HepG2 (cell line): ENCODE measurements around the gene GGNBP2. TPM values are rescaled to one million over a fixed set of nuclear protein-coding genes. Genes with fewer than 3 reads are reported as not detected.

Source experiments
- ATAC-seq: fragments of 200-7000 bp; cut with Tn5 transposase; 3 replicates; pipeline ENCODE4 v1.9.1; 2020; ENCODE audit warnings: mild to moderate bottlenecking, moderate library complexity
- BruUV-seq: library from RNA; stranded (reverse); fragments of 400-500 nt; replicated peaks from 2 replicates; lab custom pipeline; 2021; lab: Mats Ljungman, UMichigan
- CTCF ChIA-PET: fragments of 300-600 bp; formaldehyde crosslinking; extraction: SDS; loops from one replicate; lab custom pipeline; 2021; ENCODE audit warnings: low total read pairs, inconsistent platforms, low intra/inter-chr PET ratio; lab: Yijun Ruan, JAX
- POLR2A ChIA-PET: fragments of 350-600 bp; sonication (Branson Sonifier 250); formaldehyde crosslinking; loops from one replicate; lab custom pipeline; 2020; ENCODE audit warnings: antibody characterized with exemption, inconsistent platforms; lab: Yijun Ruan, JAX
- DNase-seq: peaks from one replicate; pipeline ENCODE4 v3.0.0-alpha.2; 2015; ENCODE audit warnings: low spot score
- FAIRE-seq: peaks from 3 replicates; lab custom pipeline; 2011; peaks lifted over from hg19 to GRCh38; lab: Jason Lieb, UNC
- H2AFZ ChIP-seq: one replicate; pipeline ENCODE4 v1.6.1; 2011; ENCODE audit warnings: low read length, inconsistent platforms
- H3K27ac ChIP-seq: fragments of 300-600 bp; 3 replicates; pipeline ENCODE4 v1.8.0; 2011; ENCODE audit warnings: mixed run types, mild to moderate bottlenecking, mixed read lengths, low read length, inconsistent platforms; ENCODE audit not compliant: insufficient read depth; ENCODE audit errors: extremely low read length
- H3K27me3 ChIP-seq, 2 experiments: fragments of 200-600 bp in 1 of 2; 2 replicates in 1 of 2; 3 replicates in 1 of 2; pipeline versions ENCODE4 v1.6.0 to v1.8.0; 2011; ENCODE audit warnings: low read length in 2 of 2, mild to moderate bottlenecking in 2 of 2, moderate library complexity in 2 of 2, inconsistent platforms in 1 of 2; ENCODE audit not compliant: insufficient read depth in 2 of 2, control insufficient read depth in 1 of 2
- H3K36me3 ChIP-seq, 2 experiments: fragments of 200-600 bp in 1 of 2; replicated peaks in 1 of 2; 2 replicates in 1 of 2; 3 replicates in 1 of 2; pipeline versions ENCODE4 v1.5.1 to v1.8.0; 2011; ENCODE audit warnings: low read length in 2 of 2, inconsistent platforms in 1 of 2; ENCODE audit not compliant: insufficient read depth in 2 of 2, control insufficient read depth in 1 of 2
- H3K4me1 ChIP-seq: 2 replicates; pipeline ENCODE4 v1.5.1; 2012; ENCODE audit warnings: low read length, inconsistent platforms; ENCODE audit not compliant: insufficient read depth
- H3K4me2 ChIP-seq: 2 replicates; pipeline ENCODE4 v1.6.0; 2011; ENCODE audit warnings: low read depth, low read length, inconsistent platforms
- H3K4me3 ChIP-seq, 3 experiments: fragments of 200-600 bp in 1 of 3; sonication (generic), shearing (Covaris generic) in 1 of 3; replicated peaks in 1 of 3; 2 replicates each; pipeline ENCODE4 v1.5.1; 2011 to 2016; ENCODE audit warnings: low read length in 3 of 3, inconsistent platforms in 2 of 3, low read depth in 2 of 3, mild to moderate bottlenecking in 2 of 3, control low read depth in 1 of 3, mixed read lengths in 1 of 3; ENCODE audit not compliant: insufficient read depth in 1 of 3
- H3K79me2 ChIP-seq: one replicate; pipeline ENCODE4 v1.6.1; 2011; ENCODE audit warnings: low read length, inconsistent platforms; ENCODE audit not compliant: insufficient read depth
- H3K9ac ChIP-seq: 2 replicates; pipeline ENCODE4 v1.6.0; 2011; ENCODE audit warnings: mild to moderate bottlenecking, low read depth, low read length, inconsistent platforms; ENCODE audit not compliant: insufficient read depth
- H3K9me3 ChIP-seq: 2 replicates; pipeline ENCODE4 v1.5.1; 2012; ENCODE audit warnings: mild to moderate bottlenecking, low read length
- H4K20me1 ChIP-seq: 2 replicates; pipeline ENCODE4 v1.6.0; 2011; ENCODE audit warnings: inconsistent platforms, mild to moderate bottlenecking, low read length, moderate library complexity; ENCODE audit not compliant: insufficient read depth
- FOXK2 ChIP-seq: fragments of 450-650 bp; IDR thresholded peaks from 2 replicates; pipeline ENCODE4 v1.6.1; 2016
- KAT2B ChIP-seq: fragments of 150-350 bp; IDR thresholded peaks from 2 replicates; pipeline ENCODE4 v1.6.1; 2014; ENCODE audit warnings: low read depth, low read length, borderline replicate concordance
- ZNF124 ChIP-seq: sonication (generic); formaldehyde crosslinking; IDR thresholded peaks from 2 replicates; pipeline ENCODE4 v1.4.0; 2020; ENCODE audit warnings: missing genetic modification reagents
- ZNF382 ChIP-seq: sonication (generic); formaldehyde crosslinking; IDR thresholded peaks from 2 replicates; pipeline ENCODE4 v1.5.0; 2020; ENCODE audit warnings: missing genetic modification reagents, mild to moderate bottlenecking, borderline replicate concordance
- ZSCAN25 ChIP-seq: sonication (generic); formaldehyde crosslinking; IDR thresholded peaks from 2 replicates; pipeline ENCODE4 v1.8.0; 2022; ENCODE audit warnings: mild to moderate bottlenecking, missing genetic modification reagents
- WGBS: methylation state at CpG from one replicate; pipeline ENCODE4 v1.1.6; 2017; ENCODE audit warnings: low lambda C conversion rate; 5-methylcytosine and 5-hydroxymethylcytosine counted together
- in situ Hi-C: cut with HindIII; loops from 2 replicates; pipeline ENCODE4 v1.10.0; 2017; ENCODE audit warnings: low pct_unique_long_range_greater_than_20kb; ENCODE audit not compliant: extremely low pct_ligation_motif_present
- intact Hi-C: fragments of 100-400 bp; cut with micrococcal nuclease; formaldehyde crosslinking; loops from one replicate; pipeline ENCODE4 v1.10.0; 2022; ENCODE audit not compliant: unreplicated experiment
- polyA plus RNA-seq, 8 experiments: library from polyadenylated mRNA; depleted of rRNA in 3 of 8; stranded (reverse) in 7 of 8; unstranded in 1 of 8; fragments of >200 nt; fragmentation: Illumina TruSeq in 4 of 8; extraction: Trizol in 4 of 8; gene quantifications; 2 replicates each; pipeline versions ENCODE4 v1.2.1 to v1.2.3, GENCODE V29; 2011 to 2016; ENCODE audit warnings: low read depth in 4 of 8, missing spikeins in 1 of 8, mixed read lengths in 1 of 8; ENCODE audit not compliant: insufficient read depth in 1 of 8
- total RNA-seq, 5 experiments: library from RNA; depleted of rRNA; stranded (reverse); fragments of >200 nt; fragmentation: Illumina TruSeq; extraction: Trizol; gene quantifications; 2 replicates each; pipeline ENCODE4 v1.2.3, GENCODE V29; 2016; ENCODE audit warnings: low read depth in 1 of 5
- TF ChIP-seq, protein P1 (sequence below): sonication (generic); formaldehyde crosslinking; IDR thresholded peaks from 2 replicates; pipeline ENCODE4 v1.8.0; 2023; ENCODE audit warnings: mild to moderate bottlenecking, missing genetic modification reagents
- TF ChIP-seq, protein P2 (sequence below): sonication (generic); formaldehyde crosslinking; IDR thresholded peaks from 2 replicates; pipeline ENCODE4 v1.5.0; 2020; ENCODE audit warnings: mild to moderate bottlenecking, missing genetic modification reagents

Gene GGNBP2
- total and polyA plus RNA-seq, 2 of the 13 experiments (the other 11 are each of a cell fraction or from before 2014, with no cell fraction given): 53.3 to 84.2 TPM

DNA sequence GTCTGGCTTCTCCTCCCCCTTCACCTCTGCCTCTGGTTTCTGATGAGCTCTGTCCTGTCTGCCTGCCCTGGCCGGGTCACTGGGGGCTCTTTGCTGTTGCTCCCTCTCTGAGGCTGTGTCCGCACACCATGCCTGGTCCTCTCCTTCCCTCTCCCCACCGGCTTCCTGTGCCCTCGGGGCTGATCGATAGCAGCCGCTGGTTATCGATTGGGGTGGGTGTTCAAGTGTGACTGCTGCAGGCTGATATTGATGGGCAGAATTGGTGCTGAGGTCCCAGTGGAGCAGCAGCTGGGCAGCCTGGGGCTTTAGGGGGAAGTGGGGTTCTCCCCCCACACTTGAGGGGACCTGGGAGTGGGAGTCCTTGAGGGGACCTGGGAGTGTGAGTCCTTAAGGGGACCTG is 73.1 kb downstream of the GGNBP2 start:
- no peak for DNase-seq
- FAIRE-seq: no peak
- TF ChIP-seq KAT2B: peak; percentile 93
- TF ChIP-seq, protein P1, sequence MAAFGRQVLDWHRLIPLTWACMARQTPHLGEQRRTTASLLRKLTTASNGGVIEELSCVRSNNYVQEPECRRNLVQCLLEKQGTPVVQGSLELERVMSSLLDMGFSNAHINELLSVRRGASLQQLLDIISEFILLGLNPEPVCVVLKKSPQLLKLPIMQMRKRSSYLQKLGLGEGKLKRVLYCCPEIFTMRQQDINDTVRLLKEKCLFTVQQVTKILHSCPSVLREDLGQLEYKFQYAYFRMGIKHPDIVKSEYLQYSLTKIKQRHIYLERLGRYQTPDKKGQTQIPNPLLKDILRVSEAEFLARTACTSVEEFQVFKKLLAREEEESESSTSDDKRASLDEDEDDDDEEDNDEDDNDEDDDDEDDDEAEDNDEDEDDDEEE (CRISPR knock-in tag): no peak
- no peak for TF ChIP-seq FOXK2
- TF ChIP-seq ZSCAN25: peak; percentile 59; the same call in 1 of the 2 replicates
- no peak for TF ChIP-seq ZNF382 (CRISPR knock-in tag)
- TF ChIP-seq, protein P2, sequence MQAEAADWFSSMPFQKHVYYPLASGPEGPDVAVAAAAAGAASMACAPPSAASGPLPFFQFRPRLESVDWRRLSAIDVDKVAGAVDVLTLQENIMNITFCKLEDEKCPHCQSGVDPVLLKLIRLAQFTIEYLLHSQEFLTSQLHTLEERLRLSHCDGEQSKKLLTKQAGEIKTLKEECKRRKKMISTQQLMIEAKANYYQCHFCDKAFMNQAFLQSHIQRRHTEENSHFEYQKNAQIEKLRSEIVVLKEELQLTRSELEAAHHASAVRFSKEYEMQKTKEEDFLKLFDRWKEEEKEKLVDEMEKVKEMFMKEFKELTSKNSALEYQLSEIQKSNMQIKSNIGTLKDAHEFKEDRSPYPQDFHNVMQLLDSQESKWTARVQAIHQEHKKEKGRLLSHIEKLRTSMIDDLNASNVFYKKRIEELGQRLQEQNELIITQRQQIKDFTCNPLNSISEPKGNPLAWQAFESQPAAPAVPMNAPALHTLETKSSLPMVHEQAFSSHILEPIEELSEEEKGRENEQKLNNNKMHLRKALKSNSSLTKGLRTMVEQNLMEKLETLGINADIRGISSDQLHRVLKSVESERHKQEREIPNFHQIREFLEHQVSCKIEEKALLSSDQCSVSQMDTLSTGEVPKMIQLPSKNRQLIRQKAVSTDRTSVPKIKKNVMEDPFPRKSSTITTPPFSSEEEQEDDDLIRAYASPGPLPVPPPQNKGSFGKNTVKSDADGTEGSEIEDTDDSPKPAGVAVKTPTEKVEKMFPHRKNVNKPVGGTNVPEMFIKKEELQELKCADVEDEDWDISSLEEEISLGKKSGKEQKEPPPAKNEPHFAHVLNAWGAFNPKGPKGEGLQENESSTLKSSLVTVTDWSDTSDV: no peak
- TF ChIP-seq ZNF124 (CRISPR knock-in tag): no peak
- ChIA-PET POLR2A (interaction anchor here (1.4 kb wide), 1 partner anchor 16 kb away, joined by 4 read pairs; the partner anchor contains the start of gene MRM1), CTCF (no interaction called here)
- no peak overlapping the region for H3K4me3 ChIP-seq
- no peaks in the 10 kb centered on the region for H3K4me1 ChIP-seq
- no peak; the same call in 2 of the 3 replicates for ATAC-seq
- H3K4me2 ChIP-seq: no peak overlapping the region
- BruUV-seq: no TSS peak
- H3K36me3 ChIP-seq: no peaks in the 10 kb centered on the region
- no peak overlapping the region for H3K27ac ChIP-seq
- H3K27me3 ChIP-seq: no peaks in the 10 kb centered on the region
- no peaks in the 10 kb centered on the region for H4K20me1 ChIP-seq
- no peak overlapping the region for H2AFZ ChIP-seq
- H3K9ac ChIP-seq: no peak overlapping the region
- no peaks in the 10 kb centered on the region for H3K79me2 ChIP-seq
- in situ Hi-C loops (loop anchor here (25.0 kb wide), 1 partner anchor 620 kb away; no protein-coding TSS in a partner anchor), intact Hi-C loops (no loop called here)
- H3K9me3 ChIP-seq: no peaks in the 10 kb centered on the region
- 42% methylated on average over 4 of the region's 7 CpGs for WGBS
